ENCODE results near the gene SH3GLB1.

GRCh38 chr1:86756062-86756406, 51.7 kb downstream of the SH3GLB1 start:
- TF ChIP-seq POLR2A (IDR thresholded peaks at IDR 0.05; ENCODE audit: low read length): no peak
- TF ChIP-seq GATA1 (IDR thresholded peaks at IDR 0.05; ENCODE audit: low read depth, low read length): no peak

All from erythroblast (primary cell).